ENCODE results near the gene NINJ2.
A peak's percentile ranks its signal among the peaks of the same experiment; 100 is the strongest.

NINJ2 gene

DNA sequence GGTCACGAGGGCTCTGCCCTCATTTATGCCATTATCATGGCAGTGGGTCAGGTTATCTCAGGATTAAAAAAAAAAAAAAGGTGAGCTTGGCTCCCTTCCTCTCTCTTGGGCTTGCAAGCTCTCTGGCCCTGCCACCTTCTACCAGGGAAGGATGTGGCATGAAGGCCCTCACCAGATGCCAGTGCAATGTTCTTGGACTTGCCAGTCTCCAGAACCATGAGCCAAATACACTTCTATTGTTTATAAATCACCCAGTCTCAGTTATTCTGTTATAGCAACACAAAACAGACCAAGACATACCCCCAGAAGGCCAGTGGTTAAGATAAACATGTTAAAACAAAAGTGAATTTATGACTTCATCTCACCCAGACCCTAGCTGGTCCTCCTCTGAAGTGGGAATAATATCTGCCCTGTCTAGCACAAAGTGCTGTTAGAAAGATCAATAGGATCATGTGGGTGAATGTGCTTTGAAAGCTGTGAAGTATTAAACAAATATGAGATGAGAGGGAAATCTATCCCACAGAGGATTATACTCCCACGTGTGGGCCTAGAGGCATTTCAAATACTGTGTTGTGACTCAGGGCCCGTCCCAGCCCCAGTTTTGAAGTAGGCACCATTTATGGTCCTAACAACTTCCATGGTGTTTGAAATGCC, 88.6 kb downstream of the NINJ2 start:
- no peaks in the 10 kb centered on the region for H3K36me3 Mint-ChIP-seq
- no peak overlapping the region for H3K4me3 Mint-ChIP-seq
- H3K27ac Mint-ChIP-seq, result no peak overlapping the region
- no peaks in the 10 kb centered on the region for H3K27me3 Mint-ChIP-seq
- H3K9me3 Mint-ChIP-seq, result no peaks in the 10 kb centered on the region
- DNase-seq (no peak), ATAC-seq (replicated peaks) (no peak)
- peaks cover 9 to 16% of the 10 kb centered on the region in 2 donors for H3K4me1 Mint-ChIP-seq

- Mint-ChIP-seq H3K4me3 (no peak overlapping the region), H3K4me1 (peaks cover 9 to 20% of the 10 kb centered on the region in 2 donors), H3K27ac (no peak overlapping the region), H3K27me3 (peaks cover 0 to 3% of the 10 kb centered on the region in 2 donors), H3K36me3 (no peaks in the 10 kb centered on the region), H3K9me3 (no peaks in the 10 kb centered on the region)
- ATAC-seq (replicated peaks) (no peak), DNase-seq (no peak)
Measured at GRCh38 chr12:573232-573631, 90.0 kb downstream of the NINJ2 start.

- H3K27me3 Mint-ChIP-seq, result peaks cover 0 to 4% of the 10 kb centered on the region in 2 donors
- H3K4me1 Mint-ChIP-seq, result peaks cover 9 to 20% of the 10 kb centered on the region in 2 donors
- no peak overlapping the region for H3K27ac Mint-ChIP-seq
- DNase-seq, result no peak
- no peaks in the 10 kb centered on the region for H3K9me3 Mint-ChIP-seq
- no peaks in the 10 kb centered on the region for H3K36me3 Mint-ChIP-seq
- no peak overlapping the region for H3K4me3 Mint-ChIP-seq
- ATAC-seq (replicated peaks), result no peak
Measured at GRCh38 chr12:572532-572899, 90.7 kb downstream of the NINJ2 start.

DNA sequence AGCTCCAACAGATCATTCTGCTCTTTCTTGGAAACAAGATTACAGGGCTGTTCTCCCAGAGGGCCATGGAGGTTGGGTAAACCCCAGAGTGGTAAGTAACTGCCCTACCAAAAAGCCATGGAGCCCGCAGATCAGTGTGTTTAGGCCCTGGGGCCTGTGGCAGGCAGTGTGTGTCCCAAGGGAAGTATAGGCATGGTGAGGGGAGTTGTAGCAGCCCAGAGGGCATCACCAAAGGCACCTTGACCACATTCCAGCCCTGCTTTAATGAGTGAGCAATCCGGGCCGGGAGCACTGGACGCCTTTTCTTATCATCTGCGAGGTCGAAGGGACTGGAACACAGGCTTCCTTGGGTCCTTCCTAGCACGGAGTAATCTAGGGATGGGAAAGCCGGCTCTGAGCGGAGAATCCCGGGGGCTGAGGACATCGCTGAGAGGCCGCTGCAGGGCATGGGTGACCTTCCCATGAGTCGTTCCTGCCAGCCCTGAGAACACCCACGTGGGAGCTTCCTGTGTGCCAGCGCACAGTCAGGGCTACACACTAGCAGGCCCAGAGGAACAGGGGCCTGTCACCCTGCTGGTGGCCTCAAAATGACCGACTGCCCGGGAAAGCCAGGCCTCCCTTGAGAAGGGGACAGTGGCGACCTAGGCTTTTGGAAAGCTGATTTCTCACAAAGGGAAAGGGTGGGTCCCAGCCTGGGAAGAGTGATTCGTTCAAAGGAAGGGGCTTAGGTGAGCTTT, 91.3 kb downstream of the NINJ2 start:
- Mint-ChIP-seq H3K9me3 (no peaks in the 10 kb centered on the region), H3K27ac (no peak overlapping the region), H3K4me3 (no peak overlapping the region), H3K36me3 (no peaks in the 10 kb centered on the region), H3K27me3 (peaks cover 0 to 4% of the 10 kb centered on the region in 2 donors), H3K4me1 (peaks cover 9 to 20% of the 10 kb centered on the region in 2 donors)
- DNase-seq (no peak), ATAC-seq (replicated peaks) (no peak)

DNA sequence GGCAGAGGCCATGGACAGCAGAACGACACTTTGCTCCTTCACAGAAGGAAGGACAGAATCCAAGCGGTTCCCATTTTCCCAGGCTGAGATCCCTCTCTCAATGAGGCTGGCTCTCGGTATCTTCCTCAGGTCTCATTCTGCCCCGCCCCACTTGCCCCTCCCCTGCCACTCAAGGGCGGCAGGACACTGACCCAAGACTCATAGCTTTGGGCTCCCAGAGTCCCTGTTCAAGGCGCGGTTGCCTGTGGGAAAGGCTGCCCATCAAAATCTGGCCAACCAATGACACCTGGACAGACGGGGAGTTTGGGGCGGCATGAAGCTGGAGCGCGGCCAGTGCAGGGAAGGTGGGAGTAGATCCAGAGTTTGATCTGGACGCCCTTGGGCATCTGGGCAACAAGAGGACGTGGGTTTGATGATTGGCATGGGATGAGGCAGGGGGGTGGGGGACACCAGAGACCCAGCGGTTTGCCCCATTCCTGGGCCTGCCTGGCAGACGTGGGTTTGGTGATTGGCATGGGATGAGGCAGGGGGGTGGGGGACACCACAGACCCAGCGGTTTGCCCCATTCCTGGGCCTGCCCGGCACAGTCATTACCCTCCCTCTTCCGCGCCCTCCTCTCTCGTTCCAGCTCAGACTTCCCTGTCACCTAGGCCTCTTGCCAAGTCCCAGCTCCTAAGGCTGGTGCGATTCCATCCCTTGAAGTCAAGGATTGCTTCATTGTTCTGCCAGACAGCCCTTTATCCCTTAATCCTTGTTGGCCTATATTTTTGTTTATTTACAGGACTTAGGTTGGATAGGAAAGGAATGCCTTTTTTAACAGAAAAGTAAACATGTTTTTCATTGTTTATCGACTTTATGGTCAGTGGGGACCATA, 92.1 kb downstream of the NINJ2 start:
- peaks cover 0 to 4% of the 10 kb centered on the region in 2 donors for H3K27me3 Mint-ChIP-seq
- ATAC-seq (replicated peaks) (no peak), DNase-seq (no peak)
- no peak overlapping the region for H3K27ac Mint-ChIP-seq
- H3K9me3 Mint-ChIP-seq, result no peaks in the 10 kb centered on the region
- H3K4me1 Mint-ChIP-seq, result peaks cover 8 to 13% of the 10 kb centered on the region in 2 donors
- H3K4me3 Mint-ChIP-seq, result peak overlapping the region in 1 of 2 donors; percentile 31
- no peaks in the 10 kb centered on the region for H3K36me3 Mint-ChIP-seq

GRCh38 chr12:570435-570920, 92.8 kb downstream of the NINJ2 start:
- no peak for DNase-seq
- no peak overlapping the region for H3K4me3 Mint-ChIP-seq
- no peak overlapping the region for H3K27ac Mint-ChIP-seq
- peaks cover 5 to 9% of the 10 kb centered on the region in 2 donors for H3K4me1 Mint-ChIP-seq
- ATAC-seq (replicated peaks), result peak in 1 of 2 donors; percentile 11
- no peaks in the 10 kb centered on the region for H3K9me3 Mint-ChIP-seq
- H3K36me3 Mint-ChIP-seq, result no peaks in the 10 kb centered on the region
- H3K27me3 Mint-ChIP-seq, result peaks cover 0 to 4% of the 10 kb centered on the region in 2 donors

DNA sequence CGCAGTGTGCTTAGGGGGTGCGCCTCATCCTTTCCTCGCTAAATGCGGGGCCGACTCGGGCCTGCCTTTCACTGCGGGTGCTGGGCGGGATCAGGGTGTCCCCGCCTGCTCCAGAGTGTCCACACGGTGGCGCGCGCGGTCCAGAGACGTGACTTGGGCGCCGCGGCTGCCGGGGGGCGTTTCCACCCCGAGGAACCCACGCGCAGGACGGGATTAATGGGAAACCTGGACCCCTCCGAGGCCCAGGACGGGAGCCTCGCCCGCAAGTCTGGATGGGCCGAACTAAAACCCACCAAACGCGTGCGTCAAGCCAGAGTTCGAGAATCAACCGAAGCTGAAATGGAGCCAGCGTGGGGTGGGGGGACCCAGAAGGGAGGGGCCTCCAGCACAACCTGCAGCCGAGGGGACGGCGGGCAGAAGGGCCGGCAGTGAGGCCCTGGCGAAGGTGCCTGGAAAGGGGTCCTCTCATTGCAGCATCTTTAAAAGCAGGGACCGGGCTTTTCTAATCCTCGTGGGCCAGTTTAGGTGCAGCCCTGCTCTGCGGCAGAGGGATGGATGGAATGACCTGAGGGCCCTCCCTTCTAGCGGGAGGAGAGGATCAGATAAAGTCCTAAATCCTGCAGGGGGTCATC, 93.3 kb downstream of the NINJ2 start:
- peaks cover 0 to 4% of the 10 kb centered on the region in 2 donors for H3K27me3 Mint-ChIP-seq
- peak; percentile 68 for DNase-seq
- H3K27ac Mint-ChIP-seq, result peak overlapping the region; percentile 67
- H3K4me3 Mint-ChIP-seq, result peak overlapping the region; percentile 86 to 89
- ATAC-seq (replicated peaks), result peak; percentile 95
- no peaks in the 10 kb centered on the region for H3K36me3 Mint-ChIP-seq
- H3K4me1 Mint-ChIP-seq, result peaks cover 2 to 9% of the 10 kb centered on the region in 2 donors
- no peaks in the 10 kb centered on the region for H3K9me3 Mint-ChIP-seq

- DNase-seq, result no peak
Measured at GRCh38 chr12:569091-569676, 94.1 kb downstream of the NINJ2 start.

DNA sequence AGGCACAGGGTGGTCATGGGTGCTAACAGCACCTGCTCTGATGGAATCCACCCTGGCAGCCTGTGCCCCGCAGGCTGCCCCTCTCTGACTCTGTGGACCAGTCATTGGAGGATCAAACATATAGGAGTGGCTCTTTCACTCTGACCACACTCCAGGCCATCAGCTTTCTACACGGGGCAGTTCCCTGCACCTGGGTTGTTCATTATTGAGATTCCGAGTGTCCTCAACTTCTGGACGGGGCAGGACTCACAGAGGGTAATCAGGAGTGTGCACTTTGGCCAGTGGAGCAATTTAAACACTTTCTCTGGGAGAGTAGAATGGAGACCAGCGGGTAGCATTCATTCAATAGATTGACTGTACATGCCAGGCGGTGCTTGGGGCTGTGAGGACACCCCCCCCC, 94.8 kb downstream of the NINJ2 start:
- ATAC-seq (replicated peaks) (no peak), DNase-seq (no peak)
- Mint-ChIP-seq H3K4me1 (peaks cover 12 to 19% of the 10 kb centered on the region in 2 donors), H3K4me3 (no peak overlapping the region), H3K36me3 (no peaks in the 10 kb centered on the region), H3K9me3 (no peaks in the 10 kb centered on the region), H3K27ac (peak overlapping the region; percentile 34), H3K27me3 (peaks cover 0 to 4% of the 10 kb centered on the region in 2 donors)

More at GRCh38 chr12:569091-569676, 94.1 kb downstream of the NINJ2 start:
- no peaks in the 10 kb centered on the region for H3K9me3 Mint-ChIP-seq
- H3K36me3 Mint-ChIP-seq, result no peaks in the 10 kb centered on the region
- H3K27me3 Mint-ChIP-seq, result peaks cover 0 to 4% of the 10 kb centered on the region in 2 donors
- H3K27ac Mint-ChIP-seq, result no peak overlapping the region
- ATAC-seq (replicated peaks), result no peak
- H3K4me1 Mint-ChIP-seq, result peaks cover 5 to 12% of the 10 kb centered on the region in 2 donors
- no peak overlapping the region for H3K4me3 Mint-ChIP-seq

DNA sequence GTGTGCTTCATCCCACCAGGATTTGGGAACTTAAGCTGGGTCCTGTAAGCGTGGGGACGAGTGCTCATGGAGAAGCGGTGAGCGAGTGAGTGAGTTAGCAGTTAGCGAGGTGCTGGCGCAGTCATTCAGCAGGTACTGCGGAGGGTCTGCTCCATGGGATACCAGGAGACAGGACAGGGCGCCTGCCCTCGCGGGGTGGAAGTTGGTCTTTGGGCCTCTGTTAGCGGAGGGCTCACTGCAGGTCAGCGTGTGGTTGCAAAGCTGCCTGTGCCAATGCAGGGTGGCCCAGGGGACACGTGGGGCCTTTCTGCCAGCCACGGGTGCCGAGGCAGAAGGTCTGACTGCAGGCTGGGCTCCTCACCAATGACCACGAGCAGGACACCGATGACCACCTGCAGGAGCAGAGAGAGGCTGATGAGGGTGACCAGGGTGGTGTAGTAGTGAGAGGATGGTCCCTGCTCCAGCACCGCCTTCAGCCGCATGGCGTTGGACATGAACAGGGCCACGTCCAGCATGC, 97.6 kb downstream of the NINJ2 start:
- H3K4me1 Mint-ChIP-seq, result peaks cover 26 to 37% of the 10 kb centered on the region in 2 donors
- no peaks in the 10 kb centered on the region for H3K36me3 Mint-ChIP-seq
- ATAC-seq (replicated peaks), result no peak
- no peak overlapping the region for H3K27ac Mint-ChIP-seq
- no peak overlapping the region for H3K4me3 Mint-ChIP-seq
- H3K9me3 Mint-ChIP-seq, result no peaks in the 10 kb centered on the region
- DNase-seq, result no peak
- H3K27me3 Mint-ChIP-seq, result peaks cover 0 to 4% of the 10 kb centered on the region in 2 donors

- Mint-ChIP-seq H3K4me1 (peaks cover 26 to 38% of the 10 kb centered on the region in 2 donors), H3K9me3 (no peaks in the 10 kb centered on the region)
Measured at GRCh38 chr12:565161-565560, 98.1 kb downstream of the NINJ2 start.

DNA sequence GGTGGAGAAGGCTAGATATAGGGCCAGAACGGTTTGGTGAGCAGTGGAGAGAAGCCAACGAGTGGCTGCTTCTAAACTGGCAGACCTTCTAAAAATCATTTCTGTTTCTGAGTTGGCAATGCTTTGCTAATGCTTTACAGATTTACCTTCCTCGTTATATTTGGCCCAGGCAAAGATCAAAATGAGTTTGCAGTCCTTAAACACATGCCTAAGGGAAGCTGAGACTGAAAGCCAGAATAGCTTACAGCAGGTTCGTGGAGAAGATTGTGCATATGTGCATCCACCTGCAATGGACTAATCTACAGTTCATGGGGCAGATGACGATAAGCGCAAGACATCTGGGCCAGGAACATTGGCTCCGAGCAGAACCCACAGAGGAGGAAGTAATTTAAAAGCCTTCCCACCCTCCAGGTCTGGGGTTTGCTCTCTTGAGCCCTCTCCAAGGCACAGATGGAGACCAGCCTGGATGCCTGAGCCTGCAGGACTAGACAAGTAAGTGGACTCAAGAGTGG, 99.4 kb downstream of the NINJ2 start:
- peaks cover 4 to 6% of the 10 kb centered on the region in 2 donors for H3K27me3 Mint-ChIP-seq
- H3K4me1 Mint-ChIP-seq, result peaks cover 31 to 36% of the 10 kb centered on the region in 2 donors
- H3K4me3 Mint-ChIP-seq, result peak overlapping the region in 1 of 2 donors; percentile 15
- no peaks in the 10 kb centered on the region for H3K9me3 Mint-ChIP-seq
- ATAC-seq (replicated peaks) (peak in 1 of 2 donors; percentile 15), DNase-seq (no peak)
- no peak overlapping the region for H3K27ac Mint-ChIP-seq
- no peaks in the 10 kb centered on the region for H3K36me3 Mint-ChIP-seq

More at GRCh38 chr12:565161-565560, 98.1 kb downstream of the NINJ2 start:
- Mint-ChIP-seq H3K36me3 (no peaks in the 10 kb centered on the region), H3K4me3 (no peak overlapping the region), H3K27ac (no peak overlapping the region), H3K27me3 (peaks cover 0 to 4% of the 10 kb centered on the region in 2 donors)
- no peak for ATAC-seq (replicated peaks)
- DNase-seq, result no peak

DNA sequence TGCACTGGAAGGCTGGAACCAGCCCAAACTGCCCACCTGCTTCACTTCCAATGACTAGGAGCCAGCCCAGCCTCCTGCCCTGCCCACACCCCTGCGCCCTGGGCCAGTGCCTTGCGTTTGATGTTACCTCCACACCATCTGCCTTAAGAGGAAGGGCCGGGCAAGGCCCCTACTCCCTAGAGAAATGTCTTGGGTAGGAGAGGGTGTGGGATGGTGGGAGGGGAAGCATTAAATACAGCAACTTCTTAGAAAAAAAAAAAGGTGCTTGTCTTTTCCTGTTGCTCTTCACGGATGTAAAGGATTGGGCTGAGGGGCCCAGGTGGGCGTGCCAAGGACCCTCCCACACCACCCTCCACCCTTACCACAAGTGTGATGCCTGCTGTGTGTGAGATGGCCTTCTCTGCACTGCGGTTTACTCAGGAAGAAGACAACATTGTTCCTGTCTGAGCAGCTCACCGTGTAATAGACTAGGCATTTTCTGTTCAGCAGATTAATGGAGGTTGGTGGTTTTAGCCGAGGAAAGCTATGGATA, 99.9 kb downstream of the NINJ2 start:
- peak overlapping the region; percentile 32 for H3K27ac Mint-ChIP-seq
- no peaks in the 10 kb centered on the region for H3K36me3 Mint-ChIP-seq
- no peaks in the 10 kb centered on the region for H3K9me3 Mint-ChIP-seq
- peak overlapping the region in 1 of 2 donors; percentile 15 for H3K4me3 Mint-ChIP-seq
- peaks cover 2 to 8% of the 10 kb centered on the region in 2 donors for H3K27me3 Mint-ChIP-seq
- H3K4me1 Mint-ChIP-seq, result peaks cover 31 to 36% of the 10 kb centered on the region in 2 donors
- ATAC-seq (replicated peaks) (peak; percentile 52 to 60), DNase-seq (no peak)

Data from stimulated activated naive B cell treated with anti-CD40 and anti-IgM and Interleukin-4, amounts not matched to agents 10 μg/mL and 1 μg/mL and 100 μg/mL, for 72 hours (primary cell).